HG03571 (cell line): Measurements from ENCODE around the gene TMEM163.

ENCODE experiments used
- ATAC-seq: cut with Tn5 transposase; IDR thresholded peaks from one replicate; pipeline ENCODE4 v1.9.1; 2021; ENCODE audit not compliant: unreplicated experiment

TMEM163 gene

DNA sequence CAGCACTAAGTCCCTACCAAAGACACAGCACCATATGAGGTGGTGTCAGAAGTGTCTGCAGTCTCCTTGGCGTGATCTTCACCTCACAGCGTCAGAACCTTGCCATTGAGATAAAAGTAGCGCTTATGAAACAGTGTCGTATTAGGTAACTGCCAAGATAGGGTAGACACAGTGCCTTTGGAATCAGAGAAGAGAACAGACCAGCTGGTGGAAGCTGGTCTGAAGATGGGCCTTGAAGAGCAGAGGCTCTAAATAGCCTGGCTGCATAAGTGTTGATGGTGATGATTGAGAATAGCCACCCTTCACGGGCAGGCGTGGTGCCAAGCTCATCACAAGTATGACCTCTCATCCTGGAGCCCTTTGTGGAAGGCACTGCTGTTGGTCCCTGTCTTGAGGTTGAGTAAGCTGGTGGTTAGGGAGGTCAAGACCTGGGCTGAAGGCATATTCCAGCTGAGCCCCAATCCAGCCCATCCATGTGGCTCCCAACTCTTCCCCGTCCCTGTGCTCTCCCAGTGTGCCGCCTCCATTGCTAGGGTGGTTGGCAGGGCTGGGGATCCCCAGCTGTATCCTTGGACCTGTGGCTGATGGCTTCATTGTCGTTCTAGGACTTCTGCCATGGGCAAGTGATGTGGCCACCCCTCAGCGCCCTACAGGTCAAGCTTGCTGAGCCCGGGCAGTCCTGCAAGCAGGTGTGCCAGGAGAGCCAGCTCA is 277.5 kb downstream of the TMEM163 start:
- no peak for ATAC-seq

DNA sequence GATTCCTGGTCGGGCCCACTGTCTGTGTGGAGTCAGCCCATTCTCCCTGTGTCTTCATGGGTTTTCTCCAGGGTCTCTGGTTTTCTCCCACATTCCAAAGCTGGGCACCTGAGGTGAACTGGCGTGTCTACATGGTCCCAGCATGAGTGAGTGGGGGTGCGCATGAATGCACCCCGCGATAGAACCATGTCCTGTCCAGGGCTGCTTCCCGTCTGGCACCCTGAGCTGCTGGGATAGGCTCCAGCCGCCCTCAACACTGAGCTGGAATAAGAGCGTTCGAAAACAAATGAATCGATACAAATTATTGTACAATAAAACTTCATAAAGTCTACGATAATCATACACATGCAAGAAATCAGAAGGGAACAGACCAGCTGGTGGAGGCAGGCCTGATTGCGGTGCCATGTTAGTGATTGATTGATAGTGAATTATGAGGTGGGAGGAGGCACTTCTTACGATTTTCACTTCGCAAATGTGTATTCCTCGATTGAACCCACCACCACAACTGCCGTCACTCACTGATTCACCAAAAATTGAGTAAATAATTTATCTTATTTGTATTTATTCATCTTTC is 278.4 kb downstream of the TMEM163 start:
- no peak for ATAC-seq

- ATAC-seq, result no peak
Measured at GRCh38 chr2:134438371-134438770, 280.4 kb downstream of the TMEM163 start.

DNA sequence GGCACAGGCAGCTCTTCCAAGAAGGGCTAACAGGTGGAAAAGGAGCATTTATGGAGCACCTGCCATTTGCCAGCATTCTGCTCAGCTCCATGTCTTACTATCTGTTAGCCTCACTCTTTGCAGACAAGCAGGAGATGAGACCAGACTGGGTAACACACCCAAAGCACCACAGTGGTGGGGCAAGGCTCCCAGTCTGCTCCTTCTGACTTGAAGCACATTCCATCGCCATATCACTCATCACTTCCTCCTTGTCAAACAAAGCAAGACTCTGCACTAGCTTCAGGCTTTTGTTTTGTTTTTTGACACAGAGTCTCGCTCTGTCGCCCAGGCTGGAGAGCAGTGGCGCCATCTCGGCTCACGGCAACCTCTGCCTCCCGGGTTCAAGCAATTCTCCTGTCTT is 282.1 kb downstream of the TMEM163 start:
- ATAC-seq, result no peak

DNA sequence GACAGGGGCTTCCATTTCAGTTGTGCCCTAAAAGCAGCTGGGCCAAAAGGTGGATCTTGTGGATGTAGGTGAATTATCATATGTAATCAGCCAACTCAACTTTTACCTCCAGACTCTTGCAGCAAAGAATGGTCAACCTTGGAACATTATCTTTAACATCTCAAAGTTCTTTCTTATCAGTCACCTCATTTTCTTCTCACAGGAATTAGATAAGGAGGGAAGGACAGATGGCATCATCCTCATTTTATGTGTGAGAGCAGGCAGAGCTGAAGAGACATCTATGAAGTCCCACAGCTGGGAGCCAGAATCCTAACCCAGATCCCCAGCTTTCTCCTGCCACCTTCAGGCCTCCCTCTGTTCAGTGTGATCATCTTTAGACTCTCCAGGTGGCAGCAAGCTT is 282.9 kb downstream of the TMEM163 start:
- ATAC-seq, result no peak

- ATAC-seq, result no peak
Measured at GRCh38 chr2:134435505-134435904, 283.3 kb downstream of the TMEM163 start.

- ATAC-seq, result no peak
Measured at GRCh38 chr2:134433979-134434378, 284.8 kb downstream of the TMEM163 start.

- ATAC-seq, result no peak
Measured at GRCh38 chr2:134433469-134433868, 285.3 kb downstream of the TMEM163 start.

DNA sequence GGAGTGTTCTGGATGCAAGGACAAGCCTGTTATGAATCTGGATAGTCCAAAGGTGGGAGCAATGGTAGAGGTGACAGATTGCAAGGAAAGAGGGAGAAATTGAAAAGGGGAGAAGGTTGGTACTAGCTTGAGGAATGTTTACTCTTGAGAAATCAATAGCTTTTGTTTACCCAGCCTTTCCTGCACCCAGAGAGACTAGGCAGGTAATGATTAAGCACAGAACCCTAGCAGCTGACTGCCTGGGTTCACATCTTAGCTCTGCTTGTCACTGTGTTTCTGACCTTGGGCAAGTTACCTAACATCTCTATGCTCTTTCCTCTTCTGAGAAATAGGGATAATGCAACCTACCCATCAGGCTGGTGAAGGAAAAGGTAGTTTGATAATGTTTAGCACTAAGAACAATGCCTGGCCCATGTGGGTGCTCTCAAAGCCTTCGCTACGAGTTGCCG is 286.3 kb downstream of the TMEM163 start:
- ATAC-seq, result no peak

DNA sequence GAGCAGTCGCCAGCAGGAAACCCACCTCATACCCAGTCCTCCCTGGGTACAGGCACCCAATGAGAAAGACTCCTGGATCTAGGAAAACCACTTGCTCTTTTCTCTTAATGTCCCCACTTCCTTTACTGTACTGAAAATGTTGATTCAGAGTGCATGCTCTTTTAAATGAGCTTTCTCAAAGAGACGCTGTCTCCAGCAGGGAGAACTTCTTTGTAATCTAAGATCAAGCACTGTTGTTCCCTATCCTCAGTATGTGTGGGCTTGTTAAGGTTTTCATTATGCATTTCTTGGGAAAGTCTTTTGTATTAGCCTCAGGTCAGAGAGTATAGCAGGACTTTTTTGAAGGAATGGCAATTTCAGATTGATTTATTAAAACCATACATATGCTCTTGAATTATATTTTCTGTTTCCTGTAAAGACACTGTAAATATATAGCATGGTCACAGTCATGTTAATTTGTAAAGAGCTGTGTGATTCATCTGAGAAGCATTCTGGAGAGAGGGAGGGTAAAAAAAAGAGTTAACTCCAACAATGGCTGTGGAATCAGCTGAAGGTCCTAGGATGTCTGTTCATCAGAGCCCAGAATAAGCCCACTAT is 286.9 kb downstream of the TMEM163 start:
- ATAC-seq, result no peak

DNA sequence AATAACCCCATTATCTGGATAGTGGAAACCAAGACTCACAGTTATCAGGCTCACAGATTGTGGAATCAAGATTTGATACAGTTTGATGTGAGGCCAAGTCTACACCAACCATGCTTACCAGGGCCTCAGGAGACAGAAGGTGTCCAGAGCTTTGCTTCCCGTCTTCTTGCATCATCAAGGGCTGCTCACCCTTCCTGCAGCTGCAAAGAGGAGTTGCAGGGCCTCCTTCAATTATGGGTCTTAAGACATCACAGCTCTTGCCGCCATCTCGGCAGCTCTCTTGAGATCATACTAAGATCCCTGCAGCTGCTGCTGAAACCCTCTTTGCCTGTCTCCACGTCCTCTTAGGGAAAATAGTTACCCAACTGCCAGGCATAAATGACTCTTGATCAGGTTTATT is 288.9 kb downstream of the TMEM163 start:
- ATAC-seq, result no peak

GRCh38 chr2:134426721-134427120 is 292.1 kb downstream of the TMEM163 start:
- ATAC-seq, result no peak

DNA sequence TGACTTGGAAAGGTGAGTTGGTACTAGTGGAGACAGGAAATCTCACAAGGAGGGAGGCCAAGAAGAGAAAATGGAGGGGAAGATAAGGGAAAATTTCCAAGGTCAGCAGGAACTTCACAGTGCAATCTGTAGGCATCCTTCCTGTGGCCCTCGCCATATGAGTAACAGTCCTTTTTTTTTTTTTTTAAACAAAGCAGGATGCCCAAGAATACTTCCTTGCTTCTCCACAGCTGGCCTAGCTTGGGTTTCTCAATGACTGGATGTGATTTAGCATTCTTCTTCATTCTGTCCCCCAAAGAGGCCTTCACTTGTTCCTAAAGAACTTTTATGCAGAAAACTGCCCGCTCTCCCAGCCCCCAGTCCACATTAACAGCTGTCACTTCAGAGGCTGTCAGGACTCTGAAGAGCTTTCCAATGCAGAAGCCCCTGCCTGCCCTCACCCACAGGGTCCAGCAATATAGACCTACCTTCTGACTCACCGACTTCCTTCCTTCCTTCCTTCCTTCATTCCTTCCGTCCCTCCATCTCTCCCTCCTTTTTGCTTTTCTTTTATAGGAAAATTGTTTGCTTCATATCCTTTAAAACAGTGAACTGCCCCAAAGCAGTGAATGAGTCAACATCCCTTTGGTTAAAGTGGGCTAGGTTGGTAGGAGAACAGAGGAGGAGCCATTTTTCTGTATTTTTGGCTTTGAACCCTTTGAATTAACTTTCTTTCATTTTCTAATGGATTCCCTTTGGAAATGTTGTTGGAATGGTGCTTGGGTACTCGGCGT is 292.9 kb downstream of the TMEM163 start:
- no peak for ATAC-seq

- no peak for ATAC-seq
Measured at GRCh38 chr2:134421556-134422328, 297.1 kb downstream of the TMEM163 start.

DNA sequence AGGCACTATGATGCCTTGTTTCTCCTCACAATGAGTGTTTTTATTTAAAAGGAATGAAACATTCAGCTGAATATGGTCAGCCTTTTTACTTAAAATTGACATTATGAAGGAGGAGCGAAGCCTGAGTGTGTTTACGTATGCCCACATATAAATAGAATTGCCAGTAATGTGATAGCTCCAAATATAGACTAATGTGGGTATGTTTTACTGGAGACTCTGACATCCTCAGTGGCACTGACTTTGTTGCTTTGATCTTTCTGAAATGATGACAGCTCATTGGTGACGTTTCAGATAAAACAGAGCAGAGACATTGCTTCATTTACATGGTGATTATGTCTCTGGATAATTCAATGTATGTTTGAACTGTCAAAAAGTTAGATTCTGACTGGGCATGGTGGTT is 297.9 kb downstream of the TMEM163 start:
- no peak for ATAC-seq

DNA sequence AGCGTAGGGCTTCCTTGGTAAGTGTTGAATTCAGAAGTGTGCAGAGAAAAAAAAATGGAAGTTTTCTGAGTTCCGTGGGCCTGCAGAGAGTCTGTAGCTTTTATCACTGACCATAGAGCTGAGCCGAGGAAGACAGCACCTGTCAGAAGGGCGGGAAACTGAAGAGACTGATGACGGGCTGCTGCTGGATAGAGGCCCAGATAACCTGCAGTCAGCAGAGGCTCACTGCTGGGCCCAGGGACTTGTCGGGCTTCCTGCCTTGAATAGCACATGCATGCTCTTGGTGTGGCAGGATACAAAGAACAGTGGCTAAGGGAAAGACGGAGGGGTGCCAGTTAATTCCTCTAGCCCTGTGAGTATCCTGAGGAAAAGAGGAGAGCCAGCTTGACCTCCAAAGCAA is 298.5 kb downstream of the TMEM163 start:
- ATAC-seq, result no peak

- ATAC-seq, result no peak
Measured at GRCh38 chr2:134417968-134418582, 300.7 kb downstream of the TMEM163 start.

DNA sequence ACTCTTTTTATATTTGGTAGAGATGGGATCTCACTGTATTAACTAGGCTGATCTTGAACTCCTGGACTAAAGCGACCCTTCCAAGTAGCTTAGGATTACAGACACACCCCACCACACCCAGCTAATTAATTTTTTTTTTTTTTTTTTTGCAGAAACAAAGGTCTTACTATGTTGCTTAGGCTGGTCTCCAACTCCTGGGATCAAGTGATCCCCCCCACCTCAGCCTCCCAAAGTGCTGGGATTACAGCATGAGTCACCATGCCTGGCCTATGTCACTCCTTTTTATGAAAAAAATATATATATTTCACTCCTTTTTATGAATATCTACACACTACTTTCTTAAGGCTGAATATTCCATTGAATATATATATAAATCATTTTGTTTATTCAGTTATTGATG is 302.2 kb downstream of the TMEM163 start:
- no peak for ATAC-seq

DNA sequence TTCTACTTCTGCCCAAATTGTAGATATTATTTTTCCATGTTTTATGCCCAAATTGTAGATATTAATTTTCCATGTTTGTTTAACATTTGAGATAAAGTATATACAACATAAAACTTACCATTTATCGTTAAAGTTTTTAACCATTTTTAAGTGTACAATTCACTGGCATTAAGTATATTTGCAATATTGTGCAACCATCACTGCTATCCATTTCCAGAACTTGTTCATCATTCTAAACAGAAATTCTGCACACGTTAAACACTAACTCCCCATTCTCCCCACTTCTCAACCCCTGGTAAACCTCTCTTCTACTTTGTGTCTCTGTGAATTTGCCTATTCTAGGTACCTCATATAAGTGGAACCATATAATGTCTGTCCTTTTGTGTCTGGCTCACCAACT is 302.8 kb downstream of the TMEM163 start:
- no peak for ATAC-seq

DNA sequence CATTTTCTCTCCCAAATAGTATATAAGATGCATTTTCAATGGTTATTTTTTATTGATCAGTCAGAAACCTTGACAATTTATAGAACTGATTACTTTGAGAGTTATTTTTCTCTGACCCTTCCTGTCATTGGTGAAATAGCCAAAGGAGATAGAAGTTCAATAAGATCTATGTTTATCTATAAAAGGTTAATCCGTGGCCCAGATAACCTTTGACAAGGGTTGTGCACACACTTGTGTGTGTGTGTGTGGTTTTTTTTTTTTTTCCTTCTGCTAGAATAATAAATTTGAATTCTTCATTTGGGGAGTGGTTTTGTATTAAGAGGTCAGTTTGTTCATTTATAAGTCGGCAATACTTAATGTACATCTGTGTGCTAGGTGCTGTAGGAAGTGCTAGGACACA is 304.9 kb downstream of the TMEM163 start:
- ATAC-seq, result no peak

GRCh38 chr2:134413430-134413829 is 305.4 kb downstream of the TMEM163 start:
- no peak for ATAC-seq
